PC-3 (cell line): ENCODE data around the gene HMGXB4. TPM values are rescaled to one million over a fixed set of nuclear protein-coding genes. Genes with fewer than 3 reads are reported as not detected.

Experiments
- ATAC-seq: fragments of 200-7000 bp; cut with Tn5 transposase; 2 replicates; pipeline ENCODE4 v1.9.1; 2020; ENCODE audit warnings: mild to moderate bottlenecking, moderate library complexity
- BruUV-seq: library from RNA; stranded (reverse); fragments of 400-500 nt; replicated peaks from 2 replicates; lab custom pipeline; 2021; lab: Mats Ljungman, UMichigan
- CTCF ChIA-PET: fragments of 300-600 bp; sonication (Branson Sonifier 250); formaldehyde crosslinking; loops from one replicate; lab custom pipeline; 2022; ENCODE audit warnings: antibody characterized with exemption; lab: Charles Lee
- POLR2A ChIA-PET: fragments of 300-600 bp; sonication (Branson Sonifier 250); formaldehyde crosslinking; loops from one replicate; lab custom pipeline; 2022; ENCODE audit warnings: antibody characterized with exemption; ENCODE audit not compliant: unreplicated experiment; lab: Charles Lee
- DNase-seq: peaks from one replicate; pipeline ENCODE4 v3.0.0-alpha.2; 2015
- H2AFZ ChIP-seq: fragments of 300-600 bp; sonication (generic); 2 replicates; pipeline ENCODE4 v1.6.0; 2016; ENCODE audit warnings: antibody characterized with exemption, low read length
- H3F3A ChIP-seq: fragments of 300-600 bp; sonication (generic); one replicate; pipeline ENCODE4 v1.6.0; 2017; ENCODE audit warnings: antibody characterized with exemption, low read length, control low read depth, mild to moderate bottlenecking; ENCODE audit not compliant: unreplicated experiment
- H3K27ac ChIP-seq: fragments of 300-600 bp; sonication (generic); 2 replicates; pipeline ENCODE4 v1.5.1; 2016; ENCODE audit warnings: mild to moderate bottlenecking, low read length
- H3K27me3 ChIP-seq: fragments of 300-600 bp; sonication (generic); 2 replicates; pipeline ENCODE4 v1.6.1; 2016; ENCODE audit warnings: low read length, mixed read lengths
- H3K36me3 ChIP-seq: fragments of 300-600 bp; sonication (generic); 2 replicates; pipeline ENCODE4 v1.6.1; 2016; ENCODE audit warnings: low read depth, mixed run types, low read length, mixed read lengths
- H3K4me1 ChIP-seq: fragments of 300-600 bp; sonication (generic); 2 replicates; pipeline ENCODE4 v1.5.1; 2016; ENCODE audit warnings: low read length; ENCODE audit not compliant: insufficient read depth
- H3K4me2 ChIP-seq: fragments of 300-600 bp; sonication (generic); 2 replicates; pipeline ENCODE4 v1.6.0; 2016; ENCODE audit warnings: low read length
- H3K4me3 ChIP-seq: fragments of 300-600 bp; sonication (generic); 2 replicates; pipeline ENCODE4 v1.5.1; 2016; ENCODE audit warnings: mild to moderate bottlenecking, low read length, mixed read lengths
- H3K79me2 ChIP-seq: fragments of 300-600 bp; sonication (generic); 2 replicates; pipeline ENCODE4 v1.6.1; 2017; ENCODE audit warnings: low read length, mixed read lengths
- H3K9ac ChIP-seq: fragments of 300-600 bp; sonication (generic); 2 replicates; pipeline ENCODE4 v1.6.0; 2016; ENCODE audit warnings: mild to moderate bottlenecking, low read length
- H3K9me2 ChIP-seq: fragments of 300-600 bp; sonication (generic); replicated peaks from 2 replicates; pipeline ENCODE4 v1.6.1; 2016; ENCODE audit warnings: mixed run types, low read length, mixed read lengths
- H3K9me3 ChIP-seq: fragments of 300-600 bp; sonication (generic); 2 replicates; pipeline ENCODE4 v1.6.1; 2016; ENCODE audit warnings: low read length, mixed read lengths
- H4K20me1 ChIP-seq: fragments of 300-600 bp; sonication (generic); 2 replicates; pipeline ENCODE4 v1.6.1; 2016; ENCODE audit warnings: low read length, mixed read lengths
- CTCF ChIP-seq: fragments of 300-600 bp; sonication (generic); conservative IDR thresholded peaks from 2 replicates; pipeline ENCODE4 v1.5.1; 2017; ENCODE audit warnings: antibody characterized with exemption, low read depth, mild to moderate bottlenecking, low read length
- EZH2 ChIP-seq: fragments of 300-600 bp; sonication (generic); IDR thresholded peaks from one replicate; pipeline ENCODE4 v1.6.1; 2017; ENCODE audit warnings: antibody characterized with exemption, mild to moderate bottlenecking, low read length; ENCODE audit not compliant: unreplicated experiment
- EZH2phosphoT487 ChIP-seq: fragments of 300-600 bp; sonication (generic); IDR thresholded peaks from 2 replicates; pipeline ENCODE4 v1.6.1; 2018; ENCODE audit warnings: mild to moderate bottlenecking, antibody characterized with exemption, low read length, borderline replicate concordance
- intact Hi-C: fragments of 100-400 bp; cut with micrococcal nuclease; formaldehyde crosslinking; loops from 2 replicates; pipeline ENCODE4 v1.9.0; 2023
- total RNA-seq: library from RNA; depleted of rRNA; stranded (reverse); fragments of >200 nt; gene quantifications from 2 replicates; pipeline ENCODE4 v1.2.3, GENCODE V29; 2014

Gene HMGXB4
- total RNA-seq, 1 experiment from 2014 or later = 12.9 TPM

GRCh38 chr22:35230417-35230816, 26.9 kb upstream of the HMGXB4 start:
- TSS peak; percentile 80 for BruUV-seq

DNA sequence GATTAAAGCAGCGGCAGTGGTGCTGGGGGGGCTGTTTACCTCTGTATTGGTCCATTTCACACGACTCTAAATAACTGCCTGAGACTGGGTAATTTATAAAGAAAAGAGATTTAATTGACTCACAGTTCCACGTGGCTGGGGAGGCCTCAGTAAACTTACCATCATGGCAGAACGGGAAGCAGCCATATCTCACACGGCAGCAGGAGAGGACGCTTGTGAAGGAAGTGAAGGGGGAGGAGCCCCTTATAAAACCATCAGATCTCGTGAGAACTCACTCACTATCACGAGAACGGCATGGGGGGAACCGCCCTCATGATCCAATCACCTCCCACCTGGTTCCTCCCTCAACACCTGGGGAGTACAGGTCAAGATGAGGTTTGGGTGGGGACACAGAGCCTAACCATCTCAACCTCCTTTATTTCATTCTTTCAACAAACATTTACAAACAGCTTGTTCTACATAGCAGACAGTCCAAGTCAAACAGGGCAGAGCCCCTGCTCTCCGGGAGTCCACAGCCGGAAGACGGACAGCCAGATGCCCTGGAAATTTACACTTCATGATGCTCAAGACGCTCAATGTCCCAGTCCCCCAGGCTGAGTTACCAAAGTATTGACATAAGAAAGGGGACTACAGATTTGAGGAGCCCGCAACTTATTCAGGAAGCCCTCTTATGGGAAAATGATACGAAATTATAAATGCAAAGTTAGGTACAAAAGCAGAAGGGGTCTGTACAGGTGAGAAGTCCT, 26.3 kb upstream of the HMGXB4 start:
- no peaks in the 10 kb centered on the region for H3F3A ChIP-seq
- no peaks in the 10 kb centered on the region for H3K9me2 ChIP-seq
- H4K20me1 ChIP-seq = no peaks in the 10 kb centered on the region
- TF ChIP-seq EZH2 = no peak
- TF ChIP-seq CTCF = no peak
- no peak for TF ChIP-seq EZH2phosphoT487
- no peaks in the 10 kb centered on the region for H3K36me3 ChIP-seq
- CTCF ChIA-PET = interaction anchor here (0.5 to 1.1 kb wide), 6 partner anchors 25 to 444 kb away, joined by 3 to 14 read pairs (median 4); partner anchors contain the start of gene HMGXB4
- intact Hi-C loops = loop anchor here (5.0 kb wide), 1 partner anchor 74 kb away; no protein-coding TSS in a partner anchor
- no TSS peak for BruUV-seq
- peak overlapping the region; percentile 57 for H3K4me3 ChIP-seq
- no peak overlapping the region for H3K27ac ChIP-seq
- peak overlapping the region; percentile 76 for H2AFZ ChIP-seq
- H3K27me3 ChIP-seq = no peaks in the 10 kb centered on the region
- POLR2A ChIA-PET = no interaction called here
- peak overlapping the region; percentile 70 for H3K4me2 ChIP-seq
- peak overlapping the region; percentile 24; the same call in 1 of the 2 replicates for H3K9ac ChIP-seq
- peak; percentile 35; the same call in 1 of the 2 replicates for ATAC-seq
- DNase-seq = peak; percentile 29
- no peaks in the 10 kb centered on the region for H3K79me2 ChIP-seq
- 0 out of 2 replicates have a peak, but pooled peaks cover 5% of the 10 kb centered on the region for H3K4me1 ChIP-seq
- no peaks in the 10 kb centered on the region for H3K9me3 ChIP-seq

More at GRCh38 chr22:35230417-35230816, 26.9 kb upstream of the HMGXB4 start:
- H3K36me3 ChIP-seq = no peaks in the 10 kb centered on the region
- ATAC-seq (no peak), DNase-seq (no peak)
- intact Hi-C loops = loop anchor here (5.0 kb wide), 1 partner anchor 73 kb away; no protein-coding TSS in a partner anchor
- H3K27me3 ChIP-seq = no peaks in the 10 kb centered on the region
- H4K20me1 ChIP-seq = no peaks in the 10 kb centered on the region
- no peak for TF ChIP-seq CTCF
- TF ChIP-seq EZH2 = no peak
- TF ChIP-seq EZH2phosphoT487 = no peak
- H2AFZ ChIP-seq = 0 out of 2 replicates have a peak overlapping the region, but pooled peaks have one; percentile 76
- no peaks in the 10 kb centered on the region for H3K9me2 ChIP-seq
- POLR2A ChIA-PET = no interaction called here
- H3K4me1 ChIP-seq = 0 out of 2 replicates have a peak, but pooled peaks cover 5% of the 10 kb centered on the region
- peak overlapping the region; percentile 24; the same call in 1 of the 2 replicates for H3K9ac ChIP-seq
- H3K4me2 ChIP-seq = peak overlapping the region; percentile 70
- no peaks in the 10 kb centered on the region for H3K9me3 ChIP-seq
- H3K79me2 ChIP-seq = no peaks in the 10 kb centered on the region
- H3K4me3 ChIP-seq = peak overlapping the region; percentile 57
- no peak overlapping the region for H3K27ac ChIP-seq
- H3F3A ChIP-seq = no peaks in the 10 kb centered on the region
- CTCF ChIA-PET = interaction anchor here (0.5 kb wide), 1 partner anchor 77 kb away, joined by 6 read pairs; no protein-coding TSS in a partner anchor
